HUES48 (cell line): Measurements from ENCODE around the gene ARHGAP19.
"Not testable (repeated sequence)": the region's sequence is repeated elsewhere in the genome, so short reads cannot be mapped to it uniquely, and the experiment has no call there.

Experiments used
- H3K27ac ChIP-seq: one replicate; pipeline ENCODE4 v1.7.0; 2013; ENCODE audit warnings: low read depth, low read length, inconsistent platforms
- H3K27me3 ChIP-seq: 2 replicates; pipeline ENCODE4 v1.6.1; 2013; ENCODE audit warnings: mild to moderate bottlenecking, low read length; ENCODE audit not compliant: control insufficient read depth, insufficient read depth
- H3K36me3 ChIP-seq: 2 replicates; pipeline ENCODE4 v1.6.1; 2013; ENCODE audit warnings: low read length; ENCODE audit not compliant: control insufficient read depth, insufficient read depth
- H3K4me1 ChIP-seq: 2 replicates; pipeline ENCODE4 v1.6.1; 2013; ENCODE audit warnings: mild to moderate bottlenecking, low read length; ENCODE audit not compliant: control insufficient read depth, insufficient read depth
- H3K4me3 ChIP-seq: 2 replicates; pipeline ENCODE4 v1.5.1; 2013; ENCODE audit warnings: mild to moderate bottlenecking, low read depth, low read length
- H3K9ac ChIP-seq: 2 replicates; pipeline ENCODE4 v1.6.1; 2013; ENCODE audit warnings: mild to moderate bottlenecking, low read depth, low read length, moderate library complexity
- H3K9me3 ChIP-seq: 2 replicates; pipeline ENCODE4 v1.6.1; 2013; ENCODE audit warnings: low read length; ENCODE audit not compliant: control insufficient read depth, insufficient read depth

The ARHGAP19 gene

DNA sequence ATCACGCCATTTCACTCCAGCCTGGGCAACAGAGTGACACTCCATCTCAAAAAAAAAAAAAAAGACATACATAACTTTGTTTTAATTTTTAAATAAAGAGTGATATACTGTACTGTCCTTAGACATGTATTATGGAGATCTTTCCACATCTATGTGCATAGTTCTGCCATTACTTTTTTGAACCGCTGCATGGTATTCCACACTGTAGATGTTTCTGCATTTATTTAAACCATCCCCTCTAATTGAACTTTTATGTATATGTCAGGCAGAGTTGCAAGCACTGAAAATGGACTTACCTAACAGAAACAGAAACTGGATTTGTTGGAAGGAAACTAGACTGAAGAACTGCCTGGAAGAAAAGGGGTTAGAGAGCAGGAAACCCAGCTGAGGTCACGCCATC is 8.5 kb upstream of the ARHGAP19 start:
- H3K9me3 ChIP-seq = no peaks in the 10 kb centered on the region
- no peak overlapping the region for H3K9ac ChIP-seq
- H3K36me3 ChIP-seq = no peaks in the 10 kb centered on the region
- H3K27ac ChIP-seq = no peak overlapping the region
- H3K4me1 ChIP-seq = no peaks in the 10 kb centered on the region
- no peaks in the 10 kb centered on the region for H3K27me3 ChIP-seq
- no peak overlapping the region for H3K4me3 ChIP-seq

GRCh38 chr10:97298223-97298571 is 5.8 kb upstream of the ARHGAP19 start:
- Histone ChIP-seq H3K9ac (no peak overlapping the region), H3K4me1 (no peaks in the 10 kb centered on the region), H3K9me3 (no peaks in the 10 kb centered on the region), H3K27me3 (no peaks in the 10 kb centered on the region), H3K4me3 (no peak overlapping the region), H3K27ac (no peak overlapping the region), H3K36me3 (no peaks in the 10 kb centered on the region)

GRCh38 chr10:97297556-97298222 is 5.3 kb upstream of the ARHGAP19 start:
- no peaks in the 10 kb centered on the region for H3K36me3 ChIP-seq
- H3K4me3 ChIP-seq = no peak overlapping the region
- no peaks in the 10 kb centered on the region for H3K9me3 ChIP-seq
- no peak overlapping the region for H3K9ac ChIP-seq
- no peak overlapping the region for H3K27ac ChIP-seq
- H3K27me3 ChIP-seq = no peaks in the 10 kb centered on the region
- no peaks in the 10 kb centered on the region for H3K4me1 ChIP-seq

DNA sequence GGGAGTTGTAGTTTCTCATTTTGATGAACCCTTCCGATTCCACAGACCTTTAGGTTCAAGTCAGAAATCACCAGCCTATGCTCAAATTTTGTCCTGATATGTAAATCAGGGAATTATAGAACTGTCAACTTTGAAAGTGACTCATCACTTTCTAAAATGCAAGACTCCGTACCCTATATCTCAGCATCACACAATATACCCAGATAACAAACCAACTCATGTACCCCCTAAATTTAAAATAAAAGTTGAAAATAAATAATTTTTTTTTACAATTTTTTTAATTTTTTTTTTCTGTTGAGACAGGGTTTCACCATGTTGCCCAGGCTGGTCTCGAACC is 393 bp upstream of the ARHGAP19 start:
- Histone ChIP-seq H3K27me3 (no peaks in the 10 kb centered on the region), H3K4me3 (no peak overlapping the region; the same call in 1 of the 2 replicates), H3K9ac (no peak overlapping the region), H3K36me3 (peaks cover 4% of the 10 kb centered on the region; the same call in 1 of the 2 replicates), H3K4me1 (no peaks in the 10 kb centered on the region), H3K27ac (no peak overlapping the region), H3K9me3 (no peaks in the 10 kb centered on the region)

DNA sequence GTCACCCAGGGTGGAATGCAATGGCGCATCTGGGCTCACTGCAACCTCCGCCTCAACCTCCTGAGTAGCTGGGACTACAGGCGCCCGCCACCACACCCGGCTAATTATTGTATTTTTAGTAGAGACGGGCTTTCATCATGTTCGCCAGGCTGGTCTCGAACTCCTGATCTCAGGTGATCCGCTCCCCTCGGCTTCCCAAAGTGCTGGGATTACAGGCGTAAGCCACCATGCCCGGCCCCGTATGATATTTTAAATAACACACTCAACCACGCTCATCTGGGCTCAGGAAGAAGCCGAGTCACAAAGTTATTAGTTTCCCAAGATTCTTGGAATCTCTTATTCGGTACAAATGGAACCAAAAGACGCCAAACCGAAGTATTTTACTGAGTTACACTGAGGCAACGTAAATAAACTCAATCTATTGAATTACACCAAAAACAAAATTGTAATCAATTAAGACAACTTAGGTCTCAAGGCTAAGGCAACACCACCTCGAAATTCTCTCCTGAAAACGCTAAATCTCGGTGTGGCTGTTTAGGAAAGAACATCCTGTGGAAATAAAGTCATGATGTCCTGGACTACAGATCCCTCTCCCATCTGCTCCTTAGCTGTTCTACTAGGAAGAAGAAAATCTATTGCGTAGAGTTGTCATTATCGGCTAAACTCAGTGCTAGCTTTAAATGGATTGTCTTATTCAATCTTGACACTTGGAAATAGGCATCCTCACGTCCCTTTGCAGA is 910 bp downstream of the ARHGAP19 start:
- no peaks in the 10 kb centered on the region for H3K4me1 ChIP-seq
- peak overlapping the region; percentile 85 for H3K9ac ChIP-seq
- peak overlapping the region; percentile 83 for H3K4me3 ChIP-seq
- H3K36me3 ChIP-seq = peaks cover 13% of the 10 kb centered on the region
- H3K9me3 ChIP-seq = no peaks in the 10 kb centered on the region
- H3K27me3 ChIP-seq = no peaks in the 10 kb centered on the region
- peak overlapping the region; percentile 97 for H3K27ac ChIP-seq

- not testable (repeated sequence) for H3K4me1 ChIP-seq, H3K9me3 ChIP-seq, H3K27ac ChIP-seq, H3K9ac ChIP-seq, H3K4me3 ChIP-seq, H3K27me3 ChIP-seq
- peaks cover 13% of the 10 kb centered on the region for H3K36me3 ChIP-seq
These were observed 1.7 kb downstream of the ARHGAP19 start for GRCh38 chr10:97290576-97291356.

GRCh38 chr10:97290076-97290475 is 2.4 kb downstream of the ARHGAP19 start:
- not testable (repeated sequence) for H3K4me1 ChIP-seq, H3K27me3 ChIP-seq, H3K9ac ChIP-seq, H3K4me3 ChIP-seq, H3K27ac ChIP-seq, H3K9me3 ChIP-seq
- peaks cover 13% of the 10 kb centered on the region for H3K36me3 ChIP-seq

DNA sequence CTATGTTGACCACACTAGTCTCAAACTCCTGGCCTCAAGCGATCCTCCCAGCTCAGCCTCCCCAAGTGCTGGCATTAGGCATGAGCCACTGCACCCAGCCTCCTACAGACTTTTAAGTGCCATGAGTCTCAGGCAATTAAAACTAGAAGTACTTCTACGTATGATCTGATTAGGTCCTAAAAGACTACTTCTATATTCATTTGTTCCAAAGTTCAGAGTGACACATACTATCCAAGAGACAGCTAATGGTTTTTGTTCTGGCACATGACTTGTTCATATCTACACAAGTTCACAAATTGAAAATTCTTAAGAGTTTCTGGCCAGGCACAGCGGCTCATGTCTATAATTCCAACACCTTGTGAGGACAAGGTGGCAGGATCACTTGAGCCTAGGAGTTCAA is 11.7 kb downstream of the ARHGAP19 start:
- no peak overlapping the region for H3K27ac ChIP-seq

GRCh38 chr10:97279121-97279815 is 13.2 kb downstream of the ARHGAP19 start:
- Histone ChIP-seq H3K9ac (no peak overlapping the region), H3K27me3 (no peaks in the 10 kb centered on the region), H3K9me3 (no peaks in the 10 kb centered on the region), H3K4me3 (no peak overlapping the region), H3K36me3 (no peaks in the 10 kb centered on the region), H3K27ac (no peak overlapping the region), H3K4me1 (no peaks in the 10 kb centered on the region)

More for the DNA sequence above, 11.7 kb downstream of the ARHGAP19 start:
- Histone ChIP-seq H3K4me3 (no peak overlapping the region), H3K9ac (no peak overlapping the region), H3K27me3 (no peaks in the 10 kb centered on the region), H3K4me1 (no peaks in the 10 kb centered on the region), H3K36me3 (no peaks in the 10 kb centered on the region), H3K9me3 (no peaks in the 10 kb centered on the region)

- H3K4me3 ChIP-seq = no peak overlapping the region
- no peaks in the 10 kb centered on the region for H3K4me1 ChIP-seq
- H3K9me3 ChIP-seq = no peaks in the 10 kb centered on the region
- no peak overlapping the region for H3K27ac ChIP-seq
- no peaks in the 10 kb centered on the region for H3K27me3 ChIP-seq
- H3K9ac ChIP-seq = no peak overlapping the region
- no peaks in the 10 kb centered on the region for H3K36me3 ChIP-seq
These were observed 13.9 kb downstream of the ARHGAP19 start for GRCh38 chr10:97278491-97278989.
